Peyer's patch (tissue), 4 donors: Measurements from ENCODE around the gene SLC4A5.

Experiments used
- CTCF ChIP-seq, 6 experiments: fragments of 450-650 bp in 4 of 6; fragments of 200-600 bp in 2 of 6; sonication (generic) in 1 of 6; IDR thresholded peaks; one replicate each; pipeline ENCODE4 v1.5.1; 2017 to 2019; ENCODE audit warnings: antibody characterized with exemption in 6 of 6, mild to moderate bottlenecking in 3 of 6, moderate library complexity in 1 of 6
- POLR2A ChIP-seq, 2 donors: fragments of 450-650 bp; IDR thresholded peaks; one replicate each; pipeline ENCODE4 v1.5.1; 2017; ENCODE audit warnings: antibody characterized with exemption in 2 of 2, mild to moderate bottlenecking in 2 of 2, moderate library complexity in 2 of 2

GRCh38 chr2:74205113-74205512, 138.1 kb downstream of the SLC4A5 start:
- TF ChIP-seq POLR2A (IDR thresholded peaks at IDR 0.05): no peak
- TF ChIP-seq CTCF (IDR thresholded peaks at IDR 0.05): no peak
